Osteoblast (primary cell): ENCODE data around the gene CRELD2. TPM values are rescaled to one million over a fixed set of nuclear protein-coding genes. Genes with fewer than 3 reads are reported as not detected.

Experiments
- DNase-seq: peaks from one replicate; pipeline ENCODE4 v3.0.0; 2011; ENCODE audit warnings: low spot score, mixed read lengths; ENCODE audit not compliant: insufficient read length; ENCODE audit errors: missing footprints
- H2AFZ ChIP-seq: 2 replicates; pipeline ENCODE4 v1.6.0; 2011; ENCODE audit warnings: mild to moderate bottlenecking, low read length
- H3K27ac ChIP-seq: 2 replicates; pipeline ENCODE4 v1.5.1; 2011; ENCODE audit warnings: mild to moderate bottlenecking, low read depth, low read length, moderate library complexity
- H3K27me3 ChIP-seq: 2 replicates; pipeline ENCODE4 v1.6.0; 2012; ENCODE audit warnings: mild to moderate bottlenecking, control low read depth, inconsistent platforms, low read length, moderate library complexity; ENCODE audit not compliant: insufficient read depth
- H3K36me3 ChIP-seq: 2 replicates; pipeline ENCODE4 v1.5.1; 2011; ENCODE audit warnings: mild to moderate bottlenecking, low read length, control low read depth, moderate library complexity; ENCODE audit not compliant: insufficient read depth
- H3K4me1 ChIP-seq: 2 replicates; pipeline ENCODE4 v1.5.1; 2011; ENCODE audit warnings: mild to moderate bottlenecking, low read length, control low read depth, moderate library complexity; ENCODE audit not compliant: insufficient read depth
- H3K4me2 ChIP-seq: 2 replicates; pipeline ENCODE4 v1.6.0; 2011; ENCODE audit warnings: mild to moderate bottlenecking, low read length; ENCODE audit not compliant: insufficient read depth
- H3K4me3 ChIP-seq: fragments of 200-600 bp; sonication (generic); 3 replicates; pipeline ENCODE4 v1.5.1; 2012; ENCODE audit warnings: mild to moderate bottlenecking, low read length, inconsistent platforms; ENCODE audit not compliant: insufficient read depth
- H3K79me2 ChIP-seq: 2 replicates; pipeline ENCODE4 v1.6.0; 2012; ENCODE audit warnings: mild to moderate bottlenecking, low read length, control low read depth, inconsistent platforms; ENCODE audit not compliant: insufficient read depth
- H3K9me3 ChIP-seq: 2 replicates; pipeline ENCODE4 v1.5.1; 2011; ENCODE audit warnings: low read depth, low read length, control low read depth
- H4K20me1 ChIP-seq: 2 replicates; pipeline ENCODE4 v1.6.0; 2012; ENCODE audit warnings: mild to moderate bottlenecking, low read length, control low read depth; ENCODE audit not compliant: insufficient read depth
- CTCF ChIP-seq: IDR thresholded peaks from 2 replicates; pipeline ENCODE4 v1.5.1; 2011; ENCODE audit warnings: mild to moderate bottlenecking, low read depth, low read length, moderate library complexity; ENCODE audit errors: extremely low read depth
- total RNA-seq: library from RNA; depleted of rRNA; stranded (reverse); fragments of >200 nt; gene quantifications from 2 replicates; pipeline ENCODE4 v1.2.3, GENCODE V29; 2012

CRELD2 gene
- total RNA-seq, 1 donor, result 31.1 TPM

DNA sequence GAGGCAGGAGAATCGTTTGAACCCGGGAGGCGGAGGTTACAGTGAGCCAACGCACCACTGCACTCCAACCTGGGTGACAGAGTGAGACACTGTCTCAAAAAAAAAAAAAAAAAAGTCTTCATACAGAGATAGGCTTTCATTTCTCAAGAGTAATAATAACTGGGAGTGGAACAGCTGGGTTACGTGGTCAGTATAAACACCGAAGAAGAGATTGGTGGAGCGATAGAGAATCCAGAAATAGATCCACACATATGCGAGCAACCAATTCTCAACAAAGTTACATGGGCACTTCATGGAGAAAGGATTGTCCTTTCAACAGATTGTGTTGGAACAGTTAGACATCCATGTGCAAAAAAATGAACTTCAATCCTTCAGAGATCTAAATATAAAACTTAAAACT lies 40.2 kb upstream of the CRELD2 start:
- H3K36me3 ChIP-seq, result no peaks in the 10 kb centered on the region
- H3K27ac ChIP-seq, result no peak overlapping the region
- peaks cover 85% of the 10 kb centered on the region for H3K79me2 ChIP-seq
- TF ChIP-seq CTCF, result no peak
- no peaks in the 10 kb centered on the region for H3K9me3 ChIP-seq
- H3K27me3 ChIP-seq, result no peaks in the 10 kb centered on the region
- peaks cover 3% of the 10 kb centered on the region for H3K4me1 ChIP-seq
- peaks cover 33% of the 10 kb centered on the region for H4K20me1 ChIP-seq
- H3K4me3 ChIP-seq, result no peak overlapping the region
- no peak for DNase-seq
- H2AFZ ChIP-seq, result no peak overlapping the region
- H3K4me2 ChIP-seq, result no peak overlapping the region

DNA sequence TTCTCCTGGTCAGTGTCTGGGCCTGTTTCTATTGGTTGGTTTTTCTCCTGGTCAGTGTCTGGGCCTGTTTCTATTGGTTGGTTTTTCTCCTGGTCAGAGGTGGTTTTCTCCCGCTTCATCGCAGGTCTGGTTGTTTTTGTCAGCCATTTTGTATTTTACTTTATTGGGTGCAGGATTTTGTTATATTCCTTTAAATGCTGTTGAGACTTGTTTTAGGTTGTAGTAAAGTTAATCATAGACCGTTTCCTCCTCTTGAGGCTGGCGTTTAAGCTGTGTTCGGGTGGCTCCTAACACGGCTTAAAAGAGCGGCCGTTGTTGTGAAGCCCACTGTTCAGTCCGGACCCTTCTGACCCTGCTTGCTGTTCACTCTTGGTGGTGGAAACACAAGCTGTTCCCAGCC lies 38.6 kb upstream of the CRELD2 start:
- H3K27me3 ChIP-seq, result no peaks in the 10 kb centered on the region
- H4K20me1 ChIP-seq, result peaks cover 34% of the 10 kb centered on the region
- H3K4me2 ChIP-seq, result no peak overlapping the region
- no peak overlapping the region for H2AFZ ChIP-seq
- peaks cover 3% of the 10 kb centered on the region for H3K4me1 ChIP-seq
- no peak overlapping the region for H3K4me3 ChIP-seq
- no peak for DNase-seq
- no peak overlapping the region for H3K27ac ChIP-seq
- peaks cover 8% of the 10 kb centered on the region for H3K36me3 ChIP-seq
- no peaks in the 10 kb centered on the region for H3K9me3 ChIP-seq
- TF ChIP-seq CTCF, result no peak
- peaks cover 89% of the 10 kb centered on the region for H3K79me2 ChIP-seq

DNA sequence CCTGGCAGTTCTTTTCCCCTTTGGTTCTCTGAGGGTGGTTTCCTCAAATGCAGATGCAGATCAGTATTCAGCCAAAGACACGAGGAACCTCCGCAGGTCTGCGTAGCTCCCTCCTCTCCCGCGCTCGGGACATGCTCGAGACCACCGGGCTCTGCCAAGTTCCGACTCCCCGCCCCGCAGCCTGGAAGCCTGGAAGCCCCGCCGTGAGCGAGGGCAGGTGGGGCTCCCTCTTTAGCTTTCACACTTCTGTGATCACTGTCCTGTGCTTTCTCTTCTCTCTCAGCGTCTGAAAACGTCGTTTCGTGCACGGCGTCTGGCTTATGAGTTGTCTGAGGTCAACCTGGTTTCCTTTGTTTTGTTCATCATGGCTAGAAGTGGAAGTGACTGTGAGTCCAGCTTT lies 38.2 kb upstream of the CRELD2 start:
- DNase-seq, result no peak
- Histone ChIP-seq H3K9me3 (no peaks in the 10 kb centered on the region), H3K27ac (no peak overlapping the region), H2AFZ (no peak overlapping the region), H3K36me3 (peaks cover 8% of the 10 kb centered on the region), H3K27me3 (no peaks in the 10 kb centered on the region), H3K4me2 (no peak overlapping the region), H3K79me2 (peaks cover 90% of the 10 kb centered on the region), H3K4me1 (peaks cover 3% of the 10 kb centered on the region), H4K20me1 (peaks cover 36% of the 10 kb centered on the region), H3K4me3 (no peak overlapping the region)
- no peak for TF ChIP-seq CTCF

DNA sequence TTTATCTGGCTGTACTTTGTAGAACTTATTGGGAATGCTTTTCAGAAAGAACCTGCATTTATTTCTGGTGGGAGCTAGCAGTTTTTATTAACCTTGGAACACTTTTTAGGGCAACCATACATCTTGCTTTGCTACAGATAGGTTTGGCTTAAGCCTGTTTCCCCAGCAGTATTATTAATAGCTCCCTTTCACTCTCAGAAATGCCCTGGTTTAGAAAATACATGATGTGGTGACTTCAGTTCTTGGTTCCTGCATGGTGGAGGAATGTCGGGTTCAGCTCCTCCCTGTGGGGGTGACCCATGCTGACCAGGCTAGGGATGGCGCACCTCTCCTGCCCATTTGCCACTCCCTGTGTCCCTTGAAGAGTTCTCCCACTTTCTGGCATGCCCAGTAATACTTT lies 36.6 kb upstream of the CRELD2 start:
- DNase-seq, result no peak
- Histone ChIP-seq H3K9me3 (no peaks in the 10 kb centered on the region), H3K36me3 (peaks cover 17% of the 10 kb centered on the region), H3K27me3 (no peaks in the 10 kb centered on the region), H4K20me1 (peaks cover 30% of the 10 kb centered on the region), H3K79me2 (peaks cover 90% of the 10 kb centered on the region), H3K4me1 (peaks cover 3% of the 10 kb centered on the region), H3K4me3 (no peak overlapping the region), H3K27ac (no peak overlapping the region), H2AFZ (no peak overlapping the region), H3K4me2 (no peak overlapping the region)
- no peak for TF ChIP-seq CTCF
